OCI-LY7 (cell line): ENCODE results near the gene C12orf60.

Source experiments
- CTCF ChIP-seq: fragments of 200-600 bp; sonication (generic); conservative IDR thresholded peaks from 2 replicates; pipeline ENCODE4 v1.5.1; 2014; ENCODE audit warnings: mild to moderate bottlenecking, antibody characterized with exemption, low read length, moderate library complexity, mixed read lengths
- EZH2phosphoT487 ChIP-seq: fragments of 200-600 bp; sonication (generic); IDR thresholded peaks from 2 replicates; pipeline ENCODE4 v1.6.1; 2018; ENCODE audit warnings: low read depth, borderline replicate concordance, mild to moderate bottlenecking, mixed run types, antibody characterized with exemption, low read length, moderate library complexity, mixed read lengths

GRCh38 chr12:14871886-14872285, 68.4 kb downstream of the C12orf60 start:
- TF ChIP-seq CTCF = no peak
- no peak for TF ChIP-seq EZH2phosphoT487
